ENCODE data around the gene PCDHGB7.

DNA sequence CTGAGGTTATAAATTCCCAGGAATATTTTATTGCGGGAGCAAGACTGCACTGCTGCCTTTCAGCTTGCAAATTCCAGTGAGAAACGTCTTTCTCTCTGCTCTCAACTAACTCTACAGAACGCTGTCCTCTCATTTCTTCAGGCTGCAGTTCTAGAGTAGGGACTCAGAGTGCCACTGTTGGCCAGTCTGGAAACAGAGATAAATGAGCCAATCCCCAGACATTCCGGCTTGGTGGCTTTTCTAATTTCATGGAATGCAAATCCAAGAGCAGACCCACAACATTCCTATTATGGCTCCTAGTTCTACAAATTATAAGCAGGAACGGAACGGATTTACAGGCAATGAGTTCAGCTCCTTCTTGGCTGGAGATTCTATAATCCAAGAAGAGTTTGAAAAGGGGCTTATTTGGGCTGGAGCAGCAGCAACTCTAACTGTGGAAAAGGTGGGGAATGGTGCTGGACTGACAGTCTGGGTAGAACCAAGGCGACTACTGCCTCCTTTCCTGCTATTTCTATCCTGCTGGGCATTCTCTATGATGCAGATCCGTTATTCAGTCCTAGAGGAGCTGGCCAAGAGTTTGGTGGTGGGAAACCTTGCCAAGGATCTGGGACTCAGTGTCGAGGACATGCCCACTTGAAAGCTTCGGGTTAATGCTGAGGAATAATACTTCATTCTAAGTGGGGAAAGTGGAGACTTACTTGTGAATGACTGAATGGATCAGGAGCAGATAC is 22.1 kb downstream of the PCDHGB7 start:
- no peak for TF ChIP-seq EZH2 (IDR thresholded peaks at IDR 0.05; ENCODE audit: borderline replicate concordance, insufficient read depth, low read depth, low read length, poor library complexity, severe bottlenecking)
- TF ChIP-seq, protein P1, sequence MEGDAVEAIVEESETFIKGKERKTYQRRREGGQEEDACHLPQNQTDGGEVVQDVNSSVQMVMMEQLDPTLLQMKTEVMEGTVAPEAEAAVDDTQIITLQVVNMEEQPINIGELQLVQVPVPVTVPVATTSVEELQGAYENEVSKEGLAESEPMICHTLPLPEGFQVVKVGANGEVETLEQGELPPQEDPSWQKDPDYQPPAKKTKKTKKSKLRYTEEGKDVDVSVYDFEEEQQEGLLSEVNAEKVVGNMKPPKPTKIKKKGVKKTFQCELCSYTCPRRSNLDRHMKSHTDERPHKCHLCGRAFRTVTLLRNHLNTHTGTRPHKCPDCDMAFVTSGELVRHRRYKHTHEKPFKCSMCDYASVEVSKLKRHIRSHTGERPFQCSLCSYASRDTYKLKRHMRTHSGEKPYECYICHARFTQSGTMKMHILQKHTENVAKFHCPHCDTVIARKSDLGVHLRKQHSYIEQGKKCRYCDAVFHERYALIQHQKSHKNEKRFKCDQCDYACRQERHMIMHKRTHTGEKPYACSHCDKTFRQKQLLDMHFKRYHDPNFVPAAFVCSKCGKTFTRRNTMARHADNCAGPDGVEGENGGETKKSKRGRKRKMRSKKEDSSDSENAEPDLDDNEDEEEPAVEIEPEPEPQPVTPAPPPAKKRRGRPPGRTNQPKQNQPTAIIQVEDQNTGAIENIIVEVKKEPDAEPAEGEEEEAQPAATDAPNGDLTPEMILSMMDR (IDR thresholded peaks at IDR 0.05): no peak

Measured in B cell (primary cell).